Liver (tissue), 9 donors: ENCODE results near the gene FBF1. TPM values are rescaled to one million over a fixed set of nuclear protein-coding genes. Genes with fewer than 3 reads are reported as not detected.
A peak's percentile ranks its signal among the peaks of the same experiment; 100 is the strongest.

ENCODE experiments used
- DNase-seq: peaks from one replicate; pipeline ENCODE4 v3.0.0-alpha.2; 2017; ENCODE audit warnings: low spot score
- H3K27ac ChIP-seq, 2 donors: one replicate each; pipeline ENCODE4 v1.7.0; 2013; ENCODE audit warnings: inconsistent platforms in 2 of 2, low read length in 2 of 2, control low read depth in 1 of 2, low read depth in 1 of 2, mild to moderate bottlenecking in 1 of 2
- H3K27me3 ChIP-seq, 4 donors: one replicate each; pipeline versions ENCODE4 v1.6.1 to v1.7.0; 2013; ENCODE audit warnings: low read length in 3 of 4, inconsistent platforms in 1 of 4, mild to moderate bottlenecking in 1 of 4, moderate library complexity in 1 of 4; ENCODE audit not compliant: control insufficient read depth in 4 of 4, insufficient read depth in 4 of 4
- H3K36me3 ChIP-seq, 4 donors: one replicate each; pipeline versions ENCODE4 v1.6.1 to v1.7.0; 2013; ENCODE audit warnings: low read length in 3 of 4, mild to moderate bottlenecking in 3 of 4, low read depth in 1 of 4, moderate library complexity in 1 of 4; ENCODE audit not compliant: control insufficient read depth in 4 of 4, insufficient read depth in 3 of 4
- H3K4me1 ChIP-seq, 4 donors: one replicate each; pipeline versions ENCODE4 v1.6.1 to v1.7.0; 2013; ENCODE audit warnings: low read length in 3 of 4, mild to moderate bottlenecking in 3 of 4, moderate library complexity in 1 of 4; ENCODE audit not compliant: control insufficient read depth in 4 of 4, insufficient read depth in 4 of 4
- H3K4me3 ChIP-seq, 3 donors: one replicate each; pipeline versions ENCODE4 v1.6.1 to v1.7.0; 2013; ENCODE audit warnings: low read length in 3 of 3, control low read depth in 1 of 3, low read depth in 1 of 3, mild to moderate bottlenecking in 1 of 3
- H3K9ac ChIP-seq, 2 donors: one replicate each; pipeline ENCODE4 v1.7.0; 2013; ENCODE audit warnings: low read length in 2 of 2, mild to moderate bottlenecking in 2 of 2, moderate library complexity in 2 of 2, control low read depth in 1 of 2, low read depth in 1 of 2
- H3K9me3 ChIP-seq, 4 donors: one replicate each; pipeline versions ENCODE4 v1.6.1 to v1.7.0; 2013; ENCODE audit warnings: low read length in 3 of 4; ENCODE audit not compliant: control insufficient read depth in 4 of 4
- EGR1 ChIP-seq, 2 donors: IDR thresholded peaks; 2 replicates each; pipeline ENCODE4 v1.6.1; 2016 to 2018; ENCODE audit warnings: antibody characterized with exemption in 2 of 2, low read depth in 2 of 2
- FOXA1 ChIP-seq: IDR thresholded peaks from 2 replicates; pipeline ENCODE4 v1.6.1; 2016; ENCODE audit warnings: antibody characterized with exemption
- FOXA2 ChIP-seq: IDR thresholded peaks from 2 replicates; pipeline ENCODE4 v1.6.1; 2016; ENCODE audit warnings: antibody characterized with exemption
- GABPA ChIP-seq, 2 donors: IDR thresholded peaks in 1 of 2; conservative IDR thresholded peaks in 1 of 2; 2 replicates each; pipeline ENCODE4 v1.6.1; 2016; ENCODE audit warnings: antibody characterized with exemption in 2 of 2, mild to moderate bottlenecking in 1 of 2, moderate library complexity in 1 of 2
- HNF4A ChIP-seq, 2 donors: conservative IDR thresholded peaks; 2 replicates each; pipeline ENCODE4 v1.6.1; 2016; ENCODE audit warnings: antibody characterized with exemption in 2 of 2, mild to moderate bottlenecking in 2 of 2
- HNF4G ChIP-seq: IDR thresholded peaks from 2 replicates; pipeline ENCODE4 v1.6.1; 2016; ENCODE audit warnings: antibody characterized with exemption
- JUND ChIP-seq, 2 donors: IDR thresholded peaks; 2 replicates each; pipeline ENCODE4 v1.6.1; 2016; ENCODE audit warnings: antibody characterized with exemption in 2 of 2
- NR2F2 ChIP-seq: IDR thresholded peaks from 2 replicates; pipeline ENCODE4 v1.6.1; 2016; ENCODE audit warnings: antibody characterized with exemption
- RAD21 ChIP-seq, 2 donors: IDR thresholded peaks; 2 replicates each; pipeline ENCODE4 v1.6.1; 2016; ENCODE audit warnings: antibody characterized with exemption in 2 of 2, mild to moderate bottlenecking in 2 of 2
- RXRA ChIP-seq, 2 donors: IDR thresholded peaks; 2 replicates each; pipeline ENCODE4 v1.6.1; 2017 to 2018; ENCODE audit warnings: antibody characterized with exemption in 2 of 2, mild to moderate bottlenecking in 1 of 2
- SP1 ChIP-seq: IDR thresholded peaks from 2 replicates; pipeline ENCODE4 v1.6.1; 2018; ENCODE audit warnings: antibody characterized with exemption, mild to moderate bottlenecking
- TAF1 ChIP-seq: conservative IDR thresholded peaks from 2 replicates; pipeline ENCODE4 v1.6.1; 2016; ENCODE audit warnings: antibody characterized with exemption, mild to moderate bottlenecking
- YY1 ChIP-seq: IDR thresholded peaks from 2 replicates; pipeline ENCODE4 v1.6.1; 2016; ENCODE audit warnings: antibody characterized with exemption, mild to moderate bottlenecking
- WGBS: extraction: QIAGEN DNeasy Blood & Tissue Kit; methylation state at CpG from one replicate; pipeline ENCODE4 v1.1.7; 2013; 5-methylcytosine and 5-hydroxymethylcytosine counted together
- polyA plus RNA-seq, 2 donors: library from polyadenylated mRNA; stranded (reverse) in 1 of 2; unstranded in 1 of 2; fragments of 200-250 nt in 1 of 2; fragments of >200 nt in 1 of 2; fragmentation: Nextera tagmentation in 1 of 2; extraction: Ambion mirVana in 1 of 2; gene quantifications; one replicate each; pipeline versions ENCODE4 v1.2.1 to v1.2.3, GENCODE V29; 2013 to 2015
- total RNA-seq, 2 donors: library from RNA; depleted of rRNA; stranded (reverse); fragments of >200 nt; gene quantifications; one replicate each; pipeline ENCODE4 v1.2.3, GENCODE V29; 2014
- TF ChIP-seq, protein P1 (sequence below): IDR thresholded peaks from 2 replicates; pipeline ENCODE4 v1.6.1; 2016; ENCODE audit warnings: antibody characterized with exemption
- TF ChIP-seq, protein P2 (sequence below): IDR thresholded peaks from 2 replicates; pipeline ENCODE4 v1.6.1; 2016; ENCODE audit warnings: antibody characterized with exemption
- TF ChIP-seq, protein P3 (sequence below): IDR thresholded peaks from 2 replicates; pipeline ENCODE4 v1.6.1; 2016; ENCODE audit warnings: antibody characterized with exemption
- TF ChIP-seq, protein P4 (sequence below): IDR thresholded peaks from 2 replicates; pipeline ENCODE4 v1.6.1; 2016; ENCODE audit warnings: antibody characterized with exemption, mild to moderate bottlenecking
- TF ChIP-seq, protein P5 (sequence below): fragments of 150-350 bp; IDR thresholded peaks from 2 replicates; pipeline ENCODE4 v1.5.1; 2017; ENCODE audit warnings: improper control_type of control experiment, low read depth, low read length; ENCODE audit not compliant: missing input control
- donor health status: healthy.
- donor health status: healthy.
- donor health status: healthy.
- donor health status: healthy.
- donor health status: healthy.

Gene FBF1
- total and polyA plus RNA-seq, 4 donors = 0.39 to 5.6 (median 1.7) TPM

DNA sequence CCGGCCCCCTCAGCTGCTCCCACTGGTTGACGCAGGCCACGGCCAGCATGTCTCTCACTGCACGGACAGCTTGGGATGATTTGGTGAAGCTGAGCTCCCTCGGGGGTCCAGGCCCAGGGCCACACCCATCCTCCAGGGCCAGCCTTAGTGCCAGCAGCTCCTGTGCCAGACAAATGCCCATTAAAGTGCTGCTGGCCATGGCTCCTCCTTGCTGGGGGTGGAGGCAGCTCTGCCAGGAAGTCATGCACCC lies 65.0 kb downstream of the FBF1 start:
- no peak overlapping the region for H3K9ac ChIP-seq
- WGBS = 68% methylated on average over 5 of the region's 5 CpGs

DNA sequence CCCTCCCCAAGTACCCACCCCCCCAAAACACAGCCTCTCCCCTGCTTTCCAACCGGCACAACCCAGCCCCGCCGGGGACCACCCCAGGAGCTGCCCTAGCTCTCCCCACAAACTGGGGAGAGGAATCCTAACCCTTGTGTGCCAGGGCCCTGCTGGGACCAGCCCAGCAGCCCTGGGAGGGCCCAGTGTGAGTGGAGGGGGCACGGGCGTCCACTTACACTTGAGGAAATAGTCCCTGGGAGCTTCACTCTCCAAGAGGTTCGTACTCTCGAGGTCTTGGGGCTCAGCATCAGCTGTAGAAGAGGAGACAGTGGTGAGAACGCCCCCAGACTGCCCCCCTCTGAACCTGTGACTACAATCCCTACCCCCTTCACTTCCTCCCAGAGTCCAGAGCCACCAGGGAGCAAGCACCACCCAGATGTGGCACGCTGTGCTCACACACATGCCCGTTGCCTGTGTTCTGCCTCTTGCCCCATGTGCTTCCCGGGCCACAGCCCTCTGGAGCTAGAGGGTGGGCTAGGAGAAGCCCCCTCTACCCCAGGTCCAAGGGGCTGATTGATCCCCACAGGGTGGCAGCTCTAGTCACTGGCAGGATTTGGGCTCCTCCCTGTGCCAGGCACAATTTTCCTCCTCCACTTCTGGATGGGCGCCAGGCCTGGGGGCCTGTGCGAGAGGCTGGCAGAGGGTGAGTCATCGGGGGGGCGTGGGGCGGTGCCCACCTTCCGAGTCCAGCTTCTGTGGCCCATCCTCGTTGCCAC lies 65.5 kb downstream of the FBF1 start:
- DNase-seq = no peak

More for the DNA sequence above, 65.0 kb downstream of the FBF1 start:
- no peak for DNase-seq
- Histone ChIP-seq H3K9me3 (no peaks in the 10 kb centered on the region), H3K4me1 (peaks cover 12 to 39% (median 23%) of the 10 kb centered on the region in 4 donors), H3K27ac (peak overlapping the region; percentile 80 to 95), H3K27me3 (no peaks in the 10 kb centered on the region), H3K36me3 (peaks cover 0 to 7% (median 3%) of the 10 kb centered on the region in 4 donors), H3K4me3 (peak overlapping the region in 2 of 3 donors; percentile 2 to 69)
- TF ChIP-seq FOXA1 (no peak), RAD21 (IDR thresholded peaks at IDR 0.05) (no peak), FOXA2 (no peak), YY1 (no peak), TAF1 (no peak)
- TF ChIP-seq, protein P1, sequence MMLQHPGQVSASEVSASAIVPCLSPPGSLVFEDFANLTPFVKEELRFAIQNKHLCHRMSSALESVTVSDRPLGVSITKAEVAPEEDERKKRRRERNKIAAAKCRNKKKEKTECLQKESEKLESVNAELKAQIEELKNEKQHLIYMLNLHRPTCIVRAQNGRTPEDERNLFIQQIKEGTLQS = no peak
- TF ChIP-seq, protein P2, sequence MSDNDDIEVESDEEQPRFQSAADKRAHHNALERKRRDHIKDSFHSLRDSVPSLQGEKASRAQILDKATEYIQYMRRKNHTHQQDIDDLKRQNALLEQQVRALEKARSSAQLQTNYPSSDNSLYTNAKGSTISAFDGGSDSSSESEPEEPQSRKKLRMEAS = no peak

More for the DNA sequence above, 65.5 kb downstream of the FBF1 start:
- H3K27me3 ChIP-seq = no peaks in the 10 kb centered on the region
- H3K27ac ChIP-seq = peak overlapping the region; percentile 80 to 95
- no peak overlapping the region for H3K4me3 ChIP-seq
- 80% methylated on average over 18 of the region's 18 CpGs for WGBS
- no peak overlapping the region for H3K9ac ChIP-seq
- no peak for TF ChIP-seq FOXA2
- TF ChIP-seq FOXA1 = no peak
- TF ChIP-seq, protein P1 = no peak
- TF ChIP-seq, protein P3, sequence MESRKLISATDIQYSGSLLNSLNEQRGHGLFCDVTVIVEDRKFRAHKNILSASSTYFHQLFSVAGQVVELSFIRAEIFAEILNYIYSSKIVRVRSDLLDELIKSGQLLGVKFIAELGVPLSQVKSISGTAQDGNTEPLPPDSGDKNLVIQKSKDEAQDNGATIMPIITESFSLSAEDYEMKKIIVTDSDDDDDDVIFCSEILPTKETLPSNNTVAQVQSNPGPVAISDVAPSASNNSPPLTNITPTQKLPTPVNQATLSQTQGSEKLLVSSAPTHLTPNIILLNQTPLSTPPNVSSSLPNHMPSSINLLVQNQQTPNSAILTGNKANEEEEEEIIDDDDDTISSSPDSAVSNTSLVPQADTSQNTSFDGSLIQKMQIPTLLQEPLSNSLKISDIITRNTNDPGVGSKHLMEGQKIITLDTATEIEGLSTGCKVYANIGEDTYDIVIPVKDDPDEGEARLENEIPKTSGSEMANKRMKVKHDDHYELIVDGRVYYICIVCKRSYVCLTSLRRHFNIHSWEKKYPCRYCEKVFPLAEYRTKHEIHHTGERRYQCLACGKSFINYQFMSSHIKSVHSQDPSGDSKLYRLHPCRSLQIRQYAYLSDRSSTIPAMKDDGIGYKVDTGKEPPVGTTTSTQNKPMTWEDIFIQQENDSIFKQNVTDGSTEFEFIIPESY = no peak
- no peak for TF ChIP-seq HNF4G
- no peak for TF ChIP-seq RXRA (IDR thresholded peaks at IDR 0.05)
- TF ChIP-seq YY1 = no peak
- no peak for TF ChIP-seq EGR1 (IDR thresholded peaks at IDR 0.05; ENCODE audit: low read depth in 2 of 2)
- TF ChIP-seq SP1 = no peak
- TF ChIP-seq JUND (IDR thresholded peaks at IDR 0.05) = no peak
- TF ChIP-seq GABPA (IDR thresholded peaks at IDR 0.05 in 1 of 2, conservative IDR thresholded peaks at IDR 0.05 in 1 of 2) = no peak
- no peak for TF ChIP-seq HNF4A (conservative IDR thresholded peaks at IDR 0.05)
- no peak for TF ChIP-seq TAF1
- TF ChIP-seq RAD21 (IDR thresholded peaks at IDR 0.05) = no peak
- TF ChIP-seq, protein P4, sequence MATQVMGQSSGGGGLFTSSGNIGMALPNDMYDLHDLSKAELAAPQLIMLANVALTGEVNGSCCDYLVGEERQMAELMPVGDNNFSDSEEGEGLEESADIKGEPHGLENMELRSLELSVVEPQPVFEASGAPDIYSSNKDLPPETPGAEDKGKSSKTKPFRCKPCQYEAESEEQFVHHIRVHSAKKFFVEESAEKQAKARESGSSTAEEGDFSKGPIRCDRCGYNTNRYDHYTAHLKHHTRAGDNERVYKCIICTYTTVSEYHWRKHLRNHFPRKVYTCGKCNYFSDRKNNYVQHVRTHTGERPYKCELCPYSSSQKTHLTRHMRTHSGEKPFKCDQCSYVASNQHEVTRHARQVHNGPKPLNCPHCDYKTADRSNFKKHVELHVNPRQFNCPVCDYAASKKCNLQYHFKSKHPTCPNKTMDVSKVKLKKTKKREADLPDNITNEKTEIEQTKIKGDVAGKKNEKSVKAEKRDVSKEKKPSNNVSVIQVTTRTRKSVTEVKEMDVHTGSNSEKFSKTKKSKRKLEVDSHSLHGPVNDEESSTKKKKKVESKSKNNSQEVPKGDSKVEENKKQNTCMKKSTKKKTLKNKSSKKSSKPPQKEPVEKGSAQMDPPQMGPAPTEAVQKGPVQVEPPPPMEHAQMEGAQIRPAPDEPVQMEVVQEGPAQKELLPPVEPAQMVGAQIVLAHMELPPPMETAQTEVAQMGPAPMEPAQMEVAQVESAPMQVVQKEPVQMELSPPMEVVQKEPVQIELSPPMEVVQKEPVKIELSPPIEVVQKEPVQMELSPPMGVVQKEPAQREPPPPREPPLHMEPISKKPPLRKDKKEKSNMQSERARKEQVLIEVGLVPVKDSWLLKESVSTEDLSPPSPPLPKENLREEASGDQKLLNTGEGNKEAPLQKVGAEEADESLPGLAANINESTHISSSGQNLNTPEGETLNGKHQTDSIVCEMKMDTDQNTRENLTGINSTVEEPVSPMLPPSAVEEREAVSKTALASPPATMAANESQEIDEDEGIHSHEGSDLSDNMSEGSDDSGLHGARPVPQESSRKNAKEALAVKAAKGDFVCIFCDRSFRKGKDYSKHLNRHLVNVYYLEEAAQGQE = no peak
- TF ChIP-seq, protein P2 = no peak
- TF ChIP-seq, protein P5, sequence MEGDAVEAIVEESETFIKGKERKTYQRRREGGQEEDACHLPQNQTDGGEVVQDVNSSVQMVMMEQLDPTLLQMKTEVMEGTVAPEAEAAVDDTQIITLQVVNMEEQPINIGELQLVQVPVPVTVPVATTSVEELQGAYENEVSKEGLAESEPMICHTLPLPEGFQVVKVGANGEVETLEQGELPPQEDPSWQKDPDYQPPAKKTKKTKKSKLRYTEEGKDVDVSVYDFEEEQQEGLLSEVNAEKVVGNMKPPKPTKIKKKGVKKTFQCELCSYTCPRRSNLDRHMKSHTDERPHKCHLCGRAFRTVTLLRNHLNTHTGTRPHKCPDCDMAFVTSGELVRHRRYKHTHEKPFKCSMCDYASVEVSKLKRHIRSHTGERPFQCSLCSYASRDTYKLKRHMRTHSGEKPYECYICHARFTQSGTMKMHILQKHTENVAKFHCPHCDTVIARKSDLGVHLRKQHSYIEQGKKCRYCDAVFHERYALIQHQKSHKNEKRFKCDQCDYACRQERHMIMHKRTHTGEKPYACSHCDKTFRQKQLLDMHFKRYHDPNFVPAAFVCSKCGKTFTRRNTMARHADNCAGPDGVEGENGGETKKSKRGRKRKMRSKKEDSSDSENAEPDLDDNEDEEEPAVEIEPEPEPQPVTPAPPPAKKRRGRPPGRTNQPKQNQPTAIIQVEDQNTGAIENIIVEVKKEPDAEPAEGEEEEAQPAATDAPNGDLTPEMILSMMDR = no peak
- TF ChIP-seq NR2F2 = no peak
- peaks cover 12 to 39% (median 23%) of the 10 kb centered on the region in 4 donors for H3K4me1 ChIP-seq
- no peaks in the 10 kb centered on the region for H3K9me3 ChIP-seq
- peaks cover 0 to 7% (median 3%) of the 10 kb centered on the region in 4 donors for H3K36me3 ChIP-seq
